Measurements from ENCODE around the gene DCUN1D2. TPM values are rescaled to one million over a fixed set of nuclear protein-coding genes. Genes with fewer than 3 reads are reported as not detected.

Gene DCUN1D2
- total RNA-seq, 1 donor from 2014 or later: 11.8 TPM

DNA sequence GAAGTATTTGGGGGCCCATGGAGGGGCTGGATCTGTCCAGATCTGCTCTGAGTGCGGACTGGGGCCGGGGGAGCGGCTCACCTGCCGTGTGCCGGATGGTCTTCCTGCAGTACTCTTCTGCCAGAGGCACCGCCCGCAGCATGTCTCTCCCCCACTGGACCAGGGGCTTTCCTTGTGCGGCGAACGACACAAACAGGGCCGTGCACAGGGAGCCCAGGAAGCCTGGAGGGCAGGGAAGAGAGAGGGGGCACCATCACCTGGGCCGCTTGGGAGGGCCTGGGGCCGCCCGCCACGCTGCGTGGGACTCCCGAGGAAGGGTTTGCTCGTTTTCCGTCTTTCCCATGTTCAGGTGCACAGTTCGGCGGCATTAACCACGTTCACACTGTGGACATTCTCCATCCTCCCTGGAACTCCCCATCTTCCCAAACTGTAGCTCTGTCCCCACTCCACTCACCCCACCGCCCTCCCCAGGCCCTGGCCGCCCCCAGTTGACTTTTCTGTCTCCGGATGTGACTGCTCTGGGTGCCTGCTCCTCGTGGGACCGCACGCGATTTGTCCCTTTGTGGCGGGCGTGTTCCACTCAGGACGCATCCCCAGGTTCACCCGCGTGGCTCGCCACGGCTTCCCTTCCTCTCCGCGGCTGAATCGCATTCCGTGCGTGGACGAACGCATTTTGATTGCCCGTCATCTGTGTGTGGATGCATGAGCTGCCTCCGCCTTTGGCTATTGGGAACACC, 61.5 kb downstream of the DCUN1D2 start:
- DNase-seq (ENCODE audit: low spot score in 2 of 2) (no peak), FAIRE-seq (no peak)

- FAIRE-seq: no peak
- DNase-seq (ENCODE audit: low spot score in 2 of 2): no peak
Measured at GRCh38 chr13:113428469-113428865, 62.0 kb downstream of the DCUN1D2 start.

DNA sequence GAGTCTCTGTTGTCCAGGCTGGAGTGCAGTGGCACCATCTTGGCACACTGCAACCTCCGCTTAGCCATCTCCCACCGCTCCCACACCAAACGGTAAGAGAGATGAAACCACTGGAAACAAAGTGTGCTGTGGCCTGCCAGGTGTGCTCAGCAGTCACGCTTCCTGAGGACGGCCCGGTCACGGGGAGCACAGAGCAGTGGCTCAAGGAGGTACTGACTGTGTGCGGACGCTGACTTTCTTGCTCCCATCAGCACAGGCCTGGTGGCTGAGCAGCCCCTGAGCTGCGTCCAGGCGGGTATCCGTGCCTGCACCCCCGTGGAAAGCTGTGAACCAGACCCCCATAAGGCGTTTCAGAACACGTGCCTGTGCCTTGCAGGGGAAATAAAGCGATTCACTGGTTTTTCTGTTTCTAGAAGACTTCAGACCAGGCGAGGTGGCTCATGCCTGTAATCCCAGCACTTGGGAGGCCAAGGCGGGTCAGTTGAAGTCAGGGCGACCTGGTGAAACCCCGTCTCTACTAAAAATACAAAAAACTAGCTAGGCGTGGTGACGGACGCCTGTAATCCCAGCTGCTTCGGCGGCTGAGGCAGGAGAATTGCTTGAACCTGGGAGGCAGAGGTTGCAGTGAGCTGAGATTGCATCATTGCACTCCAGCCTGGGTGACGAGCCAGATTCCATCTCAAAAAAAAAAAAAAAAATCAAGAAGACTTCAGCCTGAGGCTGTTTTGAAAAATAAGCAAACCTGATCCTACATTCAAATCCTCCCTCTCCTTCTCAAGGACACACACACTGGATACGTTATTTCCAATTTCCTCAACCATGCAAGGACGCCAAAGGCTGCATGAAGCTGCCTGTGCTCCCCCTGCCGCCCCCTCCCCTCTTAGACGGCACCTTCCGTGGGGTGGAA, 62.7 kb downstream of the DCUN1D2 start:
- FAIRE-seq (no peak), DNase-seq (ENCODE audit: low spot score in 2 of 2) (no peak)

DNA sequence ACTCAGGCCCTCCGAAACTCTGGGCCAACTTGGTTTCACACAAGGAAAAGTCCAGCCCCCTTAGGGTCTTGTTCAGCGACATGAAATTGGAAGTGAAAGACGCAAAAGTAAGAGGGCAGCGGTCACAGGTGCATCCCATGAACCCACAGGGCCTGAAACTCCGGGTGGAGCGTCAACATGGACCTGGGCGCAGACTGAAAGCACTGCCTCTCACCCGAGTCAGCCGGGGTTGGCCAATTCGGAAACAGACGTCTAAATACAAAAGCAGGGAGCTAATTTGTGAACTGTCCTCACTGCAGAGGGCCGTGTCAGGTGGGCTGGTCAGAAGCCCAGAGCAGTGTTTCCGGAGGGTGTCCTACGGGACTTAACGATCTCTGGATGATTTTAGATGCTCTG, 63.9 kb downstream of the DCUN1D2 start:
- no peak for FAIRE-seq
- DNase-seq (ENCODE audit: low spot score in 2 of 2): no peak

- no peak for DNase-seq (ENCODE audit: low spot score in 2 of 2)
- no peak for FAIRE-seq
Measured at GRCh38 chr13:113425941-113426590, 64.4 kb downstream of the DCUN1D2 start.

DNA sequence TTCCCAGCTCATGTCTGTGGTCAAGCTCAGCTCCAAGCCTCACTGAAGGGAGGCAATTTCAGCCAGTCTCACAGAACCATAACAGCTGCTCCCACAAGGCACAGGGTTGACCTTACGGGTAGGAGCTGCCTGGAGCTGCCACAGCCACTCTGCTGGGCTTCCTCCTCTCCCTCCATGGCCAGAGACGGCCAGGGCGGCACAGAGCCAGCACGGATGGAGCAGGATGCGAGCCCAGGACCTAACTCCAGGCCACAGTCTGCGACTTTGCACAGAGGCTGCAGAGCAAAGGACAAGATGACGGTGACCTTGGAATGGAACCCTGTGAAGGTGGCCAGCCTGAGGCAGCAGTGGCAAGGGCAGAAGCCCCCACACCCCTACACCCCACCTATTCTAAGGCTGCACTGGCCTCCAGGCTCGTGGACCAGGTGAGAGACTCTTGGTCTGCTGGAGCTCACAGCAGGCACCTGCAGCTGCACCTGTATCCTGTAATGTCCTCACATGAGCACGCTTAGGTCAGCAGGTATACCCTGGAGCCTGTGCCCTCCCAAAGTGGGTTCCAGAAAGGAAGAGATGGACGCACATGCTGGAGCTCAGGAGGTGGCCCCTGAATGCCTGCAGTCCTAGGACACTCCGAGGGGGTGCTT, 66.9 kb downstream of the DCUN1D2 start:
- FAIRE-seq: no peak

GRCh38 chr13:113422807-113423519, 67.5 kb downstream of the DCUN1D2 start:
- no peak for DNase-seq (ENCODE audit: low spot score in 2 of 2)
- no peak for FAIRE-seq

More for the DNA sequence above, 66.9 kb downstream of the DCUN1D2 start:
- DNase-seq (ENCODE audit: low spot score in 2 of 2): no peak

DNA sequence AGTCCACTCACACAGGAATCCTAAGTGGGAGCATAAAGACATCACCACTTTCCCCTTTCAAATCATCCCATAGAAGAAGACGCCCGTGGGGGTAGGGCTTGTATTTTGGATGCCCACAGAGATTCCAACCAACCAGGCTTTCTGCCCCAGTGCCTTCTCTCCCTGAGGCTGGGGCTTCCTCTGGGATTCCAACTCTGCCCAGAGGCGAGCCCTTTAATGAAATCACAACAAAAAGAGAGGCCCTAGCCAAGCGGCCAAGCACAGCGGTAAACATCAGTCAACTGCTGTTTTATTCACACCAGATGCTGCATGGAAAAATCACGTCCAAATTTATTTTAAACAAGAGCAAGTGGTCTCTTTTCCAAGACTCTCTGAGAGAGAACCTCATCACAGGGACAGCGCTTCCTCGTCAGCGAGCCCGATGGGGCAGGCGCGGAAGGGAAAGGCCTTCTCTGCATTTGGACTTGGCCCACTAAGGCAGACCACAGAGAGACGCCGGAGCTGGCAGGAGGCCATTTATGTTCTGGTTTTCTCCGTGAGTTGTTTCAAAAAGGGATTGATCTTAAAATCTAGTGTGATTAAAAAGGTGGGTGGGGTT, 68.7 kb downstream of the DCUN1D2 start:
- FAIRE-seq: no peak
- no peak for DNase-seq (ENCODE audit: low spot score in 2 of 2)

DNA sequence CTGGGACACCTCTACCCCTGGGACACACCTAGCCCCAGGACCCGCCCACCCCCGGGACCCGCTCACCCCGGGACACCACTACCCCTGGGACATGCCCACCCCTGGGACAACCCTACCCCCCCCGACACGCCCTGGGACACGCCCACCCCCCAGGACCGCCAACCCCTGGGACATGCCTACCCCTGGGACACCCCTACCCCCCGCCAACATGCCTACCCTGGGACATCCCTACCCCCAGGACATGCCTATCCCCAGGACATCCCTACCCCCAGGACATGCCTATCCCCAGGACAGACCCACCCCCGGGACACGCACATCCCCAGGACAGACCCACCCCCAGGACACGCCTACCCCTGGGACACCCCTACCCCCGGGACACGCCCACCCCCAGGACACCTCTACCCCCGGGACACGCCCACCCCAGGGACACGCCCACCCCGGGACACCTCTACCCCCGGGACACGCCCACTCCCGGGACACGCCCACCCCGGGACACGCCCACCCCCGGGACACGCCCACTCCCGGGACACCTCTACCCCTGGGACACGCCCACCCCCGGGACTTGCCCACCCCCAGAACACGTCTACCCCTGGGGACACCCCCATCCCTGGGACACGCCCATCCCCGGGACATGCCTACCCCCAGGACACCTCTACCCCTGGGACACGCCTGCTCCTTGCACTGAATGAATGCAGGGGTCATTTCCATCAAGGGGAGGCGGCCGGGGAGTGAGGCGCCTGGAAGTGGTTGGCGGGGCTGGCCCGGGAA, 69.5 kb downstream of the DCUN1D2 start:
- FAIRE-seq (no peak), DNase-seq (ENCODE audit: low spot score in 2 of 2) (no peak)

DNA sequence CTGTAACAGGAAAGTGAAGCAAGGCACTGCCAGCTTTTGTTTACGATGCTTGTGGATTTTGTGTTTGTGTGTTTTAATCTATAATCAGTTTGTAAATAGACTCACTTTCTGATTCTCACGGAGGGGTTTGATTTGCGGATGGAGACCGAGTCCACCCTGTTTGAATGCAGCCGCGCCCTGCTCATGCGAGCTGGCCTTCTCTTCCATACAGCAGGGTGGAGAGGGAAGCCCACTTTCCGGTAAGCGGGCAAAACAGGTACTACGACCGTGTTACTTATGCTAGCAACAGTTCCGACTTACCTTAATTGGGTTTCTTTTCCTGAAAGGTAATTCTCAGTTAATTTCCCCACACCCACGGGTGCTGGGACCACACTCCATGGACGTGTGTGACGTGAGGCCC, 70.3 kb downstream of the DCUN1D2 start:
- FAIRE-seq: no peak

DNA sequence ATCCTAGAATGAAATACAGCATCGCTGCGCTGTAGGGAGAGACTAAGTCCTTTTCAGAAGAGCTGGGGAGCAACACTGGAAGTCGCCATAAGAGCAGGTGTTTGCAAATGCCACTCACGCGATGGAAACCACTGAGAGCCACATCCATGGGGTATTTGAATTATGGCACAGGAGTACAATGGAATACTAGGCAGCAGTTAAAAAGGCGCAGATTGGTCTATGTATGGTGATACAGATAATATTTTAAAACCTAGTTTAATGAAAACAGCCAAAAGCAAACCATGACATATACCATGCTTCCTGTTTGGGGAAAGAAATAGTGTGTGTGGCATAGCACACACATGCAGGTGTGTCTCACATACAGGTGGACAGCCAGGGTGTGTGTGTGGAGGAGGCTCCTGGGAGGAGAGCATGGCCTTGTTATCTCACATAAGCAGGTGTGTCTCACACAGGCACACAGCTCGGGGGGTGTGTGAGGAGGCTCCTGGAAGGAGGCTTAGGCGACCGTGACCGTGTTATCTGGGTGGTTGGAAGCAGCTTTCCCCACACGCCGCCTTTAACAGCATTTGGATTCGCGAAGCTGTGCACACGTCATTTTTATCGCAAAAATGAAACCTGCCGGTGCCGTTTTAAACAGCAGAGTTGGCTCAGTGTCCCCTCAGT, 70.8 kb downstream of the DCUN1D2 start:
- FAIRE-seq (no peak), DNase-seq (ENCODE audit: low spot score in 2 of 2) (no peak)

More for the DNA sequence above, 70.3 kb downstream of the DCUN1D2 start:
- DNase-seq (ENCODE audit: low spot score in 2 of 2): no peak

- DNase-seq (ENCODE audit: low spot score in 2 of 2) (no peak), FAIRE-seq (no peak)
Measured at GRCh38 chr13:113418722-113419049, 71.8 kb downstream of the DCUN1D2 start.

- no peak for DNase-seq (ENCODE audit: low spot score in 2 of 2)
- no peak for FAIRE-seq
Measured at GRCh38 chr13:113417836-113418721, 72.4 kb downstream of the DCUN1D2 start.

DNA sequence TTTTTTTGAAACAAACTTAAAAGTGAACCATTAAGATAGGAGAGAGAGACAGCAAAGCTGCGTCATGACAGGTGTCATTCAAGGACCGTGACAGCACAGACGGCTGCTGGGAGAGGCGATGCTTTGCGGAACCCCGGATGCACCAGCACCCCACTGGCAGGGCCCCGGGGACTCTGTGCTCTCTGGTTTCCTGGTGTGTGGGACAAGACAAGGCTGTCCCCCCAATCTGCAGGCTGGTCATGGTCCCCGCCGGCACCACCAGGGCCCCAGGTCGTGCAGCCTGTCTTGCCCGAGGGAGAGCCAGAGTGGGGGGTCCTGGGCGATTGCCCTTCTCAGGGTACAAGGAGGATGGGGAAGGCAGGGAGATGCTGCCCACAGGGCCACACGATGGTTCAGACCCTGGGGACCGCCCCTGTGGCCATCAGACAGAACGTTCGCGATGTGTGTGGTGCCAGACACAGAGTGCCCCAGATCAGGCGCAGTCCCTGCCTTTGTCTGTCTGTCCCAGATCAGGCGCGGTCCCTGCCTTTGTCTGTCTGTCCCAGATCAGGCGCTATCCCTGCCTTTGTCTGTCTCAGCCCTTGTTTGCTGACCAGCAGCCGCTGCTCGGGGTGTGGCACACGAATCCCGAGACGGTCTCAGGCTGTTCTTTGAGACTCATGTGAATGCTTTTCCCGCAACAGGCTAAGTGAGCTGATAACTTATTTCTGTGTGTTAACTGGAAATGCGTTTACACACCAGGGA, 73.3 kb downstream of the DCUN1D2 start:
- FAIRE-seq (no peak), DNase-seq (ENCODE audit: low spot score in 2 of 2) (no peak)

- FAIRE-seq: no peak
- DNase-seq (ENCODE audit: low spot score in 2 of 2): no peak
Measured at GRCh38 chr13:113415825-113416224, 74.7 kb downstream of the DCUN1D2 start.

- no peak for FAIRE-seq
Measured at GRCh38 chr13:113415032-113415431, 75.5 kb downstream of the DCUN1D2 start.

GRCh38 chr13:113414335-113414734, 76.2 kb downstream of the DCUN1D2 start:
- FAIRE-seq (no peak), DNase-seq (ENCODE audit: low spot score in 2 of 2) (no peak)

More at GRCh38 chr13:113415032-113415431, 75.5 kb downstream of the DCUN1D2 start:
- no peak for DNase-seq (ENCODE audit: low spot score in 2 of 2)

Measured in frontal cortex (tissue), 4 donors.